Ishikawa (cell line): ENCODE results near the gene ZNF318.

Source experiments
- CEBPB ChIP-seq: IDR thresholded peaks from 2 replicates; pipeline ENCODE4 v1.6.1; 2012
- CREB1 ChIP-seq: IDR thresholded peaks from 2 replicates; pipeline ENCODE4 v1.6.1; 2012; ENCODE audit warnings: low read depth
- EGR1 ChIP-seq: IDR thresholded peaks from 2 replicates; pipeline ENCODE4 v1.6.1; 2012
- EP300 ChIP-seq: IDR thresholded peaks from 2 replicates; pipeline ENCODE4 v1.6.1; 2012; ENCODE audit warnings: borderline replicate concordance
- FOXM1 ChIP-seq: IDR thresholded peaks from 2 replicates; pipeline ENCODE4 v1.6.1; 2012; ENCODE audit warnings: low read depth, borderline replicate concordance
- REST ChIP-seq: IDR thresholded peaks from 2 replicates; pipeline ENCODE4 v1.6.1; 2012; ENCODE audit warnings: low read depth, mild to moderate bottlenecking
- TAF1 ChIP-seq: IDR thresholded peaks from 2 replicates; pipeline ENCODE4 v1.6.1; 2012; ENCODE audit warnings: low read depth, mild to moderate bottlenecking
- YY1 ChIP-seq: IDR thresholded peaks from 2 replicates; pipeline ENCODE4 v1.6.1; 2012; ENCODE audit warnings: low read depth

GRCh38 chr6:43412541-43412940 is 43.1 kb upstream of the ZNF318 start:
- TF ChIP-seq EP300 (no peak), CEBPB (no peak), TAF1 (no peak), REST (no peak), YY1 (no peak), FOXM1 (no peak), CREB1 (no peak), EGR1 (no peak)
